OCI-LY1 (cell line): ENCODE data around the gene IKZF3.

Source experiments
- CTCF ChIP-seq: fragments of 200-600 bp; sonication (generic), shearing (Covaris generic); IDR thresholded peaks from 2 replicates; pipeline ENCODE4 v1.5.1; 2017; ENCODE audit warnings: mild to moderate bottlenecking, antibody characterized with exemption, low read length, moderate library complexity, mixed read lengths
- EZH2 ChIP-seq: fragments of 200-600 bp; sonication (generic), shearing (Covaris generic); IDR thresholded peaks from 2 replicates; pipeline ENCODE4 v1.8.0; 2017; ENCODE audit warnings: borderline replicate concordance, mixed run types, mild to moderate bottlenecking, antibody characterized with exemption, low read length, moderate library complexity, mixed read lengths

DNA sequence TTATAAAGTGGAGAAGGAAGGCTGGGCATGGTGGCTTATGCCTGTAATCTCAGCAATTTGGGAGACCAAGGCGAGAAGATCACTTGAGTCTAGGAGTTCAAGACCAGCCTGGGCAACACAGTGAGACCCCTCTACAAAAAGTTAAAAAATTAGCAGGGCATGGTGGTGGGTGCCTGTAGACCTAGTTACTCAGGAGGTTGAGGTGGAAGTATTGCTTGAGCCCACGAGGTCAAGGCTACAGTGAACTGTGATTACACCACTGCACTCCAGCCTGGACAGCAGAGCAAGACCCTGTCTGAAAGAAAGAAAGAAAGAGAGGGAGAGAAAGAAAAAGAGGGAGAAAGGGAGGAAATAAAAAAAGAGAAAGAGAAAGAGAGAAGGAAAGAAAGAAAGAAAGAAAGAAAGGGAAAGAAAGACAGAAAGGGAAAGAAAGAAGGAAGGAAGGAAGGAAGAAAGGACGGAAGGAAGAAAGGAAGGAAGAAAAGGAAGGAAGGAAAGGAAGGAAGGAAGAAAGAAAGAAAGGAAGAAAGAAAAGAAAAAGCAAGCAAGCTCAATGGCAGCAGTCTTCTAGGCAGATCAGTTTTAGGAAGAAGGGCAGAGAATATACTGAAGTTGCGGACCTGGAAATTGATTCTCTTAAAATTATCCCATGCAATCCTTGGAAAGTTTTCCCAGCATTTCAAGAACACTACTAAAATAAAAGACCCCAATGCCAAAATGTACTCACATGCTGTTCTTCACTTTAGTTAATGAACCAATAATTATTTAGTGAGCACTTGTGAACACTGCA is 53.0 kb downstream of the IKZF3 start:
- TF ChIP-seq CTCF (no peak), EZH2 (no peak)
